Uterus (tissue), 2 donors: ENCODE results near the gene POLR3E.

ENCODE experiments used
- POLR2A ChIP-seq, 2 donors: fragments of 450-650 bp; IDR thresholded peaks; one replicate each; pipeline ENCODE4 v1.6.1; 2016; ENCODE audit warnings: antibody characterized with exemption in 2 of 2, mild to moderate bottlenecking in 1 of 2, moderate library complexity in 1 of 2
- TF ChIP-seq, protein P1 (sequence below), 4 experiments: fragments of 200-600 bp in 2 of 4; fragments of 450-650 bp in 2 of 4; sonication (generic) in 2 of 4; IDR thresholded peaks; one replicate each; pipeline ENCODE4 v1.5.1; 2016 to 2019; ENCODE audit warnings: antibody characterized with exemption in 4 of 4, mild to moderate bottlenecking in 2 of 4, moderate library complexity in 1 of 4

DNA sequence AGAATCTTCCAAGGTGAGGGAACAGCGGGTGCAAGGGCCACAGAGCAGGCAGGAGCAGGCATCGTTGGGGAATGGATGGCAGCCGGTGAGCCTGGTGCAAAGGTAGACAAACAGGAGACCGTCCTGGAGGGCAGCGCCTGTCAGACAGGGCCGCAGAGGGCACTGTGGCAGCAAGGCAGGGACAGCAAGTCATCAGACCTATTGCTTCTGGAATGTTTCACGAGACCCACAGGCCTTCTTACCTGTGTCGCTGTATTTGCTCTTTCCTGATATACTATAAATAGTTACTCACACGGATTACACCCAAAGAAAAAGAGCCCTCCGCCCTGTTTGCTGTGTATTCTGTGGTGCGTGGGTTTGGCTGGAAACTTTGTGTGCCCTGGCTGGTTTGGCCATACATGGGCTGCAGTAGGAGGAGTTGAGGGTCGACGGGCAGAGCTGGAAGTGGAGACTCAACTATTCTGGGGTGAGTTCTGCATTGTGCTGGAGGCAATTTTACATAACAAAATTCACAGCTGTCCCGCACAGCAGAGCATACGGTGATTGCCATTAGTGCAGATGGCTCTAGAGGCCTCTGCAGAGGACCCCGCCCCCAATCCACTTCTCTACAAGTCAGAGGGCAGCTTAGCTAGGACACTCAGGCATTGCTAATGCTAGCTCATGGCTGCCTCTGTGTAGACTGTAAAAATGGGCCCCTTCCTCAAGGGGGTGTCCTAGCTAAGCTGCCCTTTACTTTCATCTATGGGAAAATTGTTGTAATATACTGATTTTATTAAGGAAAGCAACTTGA, 18.6 kb upstream of the POLR3E start:
- TF ChIP-seq, protein P1, sequence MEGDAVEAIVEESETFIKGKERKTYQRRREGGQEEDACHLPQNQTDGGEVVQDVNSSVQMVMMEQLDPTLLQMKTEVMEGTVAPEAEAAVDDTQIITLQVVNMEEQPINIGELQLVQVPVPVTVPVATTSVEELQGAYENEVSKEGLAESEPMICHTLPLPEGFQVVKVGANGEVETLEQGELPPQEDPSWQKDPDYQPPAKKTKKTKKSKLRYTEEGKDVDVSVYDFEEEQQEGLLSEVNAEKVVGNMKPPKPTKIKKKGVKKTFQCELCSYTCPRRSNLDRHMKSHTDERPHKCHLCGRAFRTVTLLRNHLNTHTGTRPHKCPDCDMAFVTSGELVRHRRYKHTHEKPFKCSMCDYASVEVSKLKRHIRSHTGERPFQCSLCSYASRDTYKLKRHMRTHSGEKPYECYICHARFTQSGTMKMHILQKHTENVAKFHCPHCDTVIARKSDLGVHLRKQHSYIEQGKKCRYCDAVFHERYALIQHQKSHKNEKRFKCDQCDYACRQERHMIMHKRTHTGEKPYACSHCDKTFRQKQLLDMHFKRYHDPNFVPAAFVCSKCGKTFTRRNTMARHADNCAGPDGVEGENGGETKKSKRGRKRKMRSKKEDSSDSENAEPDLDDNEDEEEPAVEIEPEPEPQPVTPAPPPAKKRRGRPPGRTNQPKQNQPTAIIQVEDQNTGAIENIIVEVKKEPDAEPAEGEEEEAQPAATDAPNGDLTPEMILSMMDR (IDR thresholded peaks at IDR 0.05), result no peak
- TF ChIP-seq POLR2A (IDR thresholded peaks at IDR 0.05), result no peak
